ENCODE measurements around the gene FBXL19. TPM values are rescaled to one million over a fixed set of nuclear protein-coding genes. Genes with fewer than 3 reads are reported as not detected.

Gene FBXL19
- total and polyA plus RNA-seq, 9 of the 15 experiments (the other 6 are each of a cell fraction or from before 2014, with no cell fraction given): 0.13 to 48.0 (median 13.5) TPM; not detected in 1

- TF ChIP-seq ARID4B (CRISPR knock-in tag; IDR thresholded peaks at IDR 0.05): peak; percentile 45; the same call in 1 of the 2 replicates
- no peak for TF ChIP-seq CHCHD3 (CRISPR knock-in tag; IDR thresholded peaks at IDR 0.05)
- TF ChIP-seq PRDM10 (IDR thresholded peaks at IDR 0.05; ENCODE audit: partially characterized antibody): no peak
- TF ChIP-seq PHF20 (IDR thresholded peaks at IDR 0.05; ENCODE audit: partially characterized antibody): no peak
- no peak for TF ChIP-seq ZNF232 (CRISPR knock-in tag; IDR thresholded peaks at IDR 0.05)
- no peak for TF ChIP-seq PYGO2 (tag; IDR thresholded peaks at IDR 0.05)
- TF ChIP-seq NRF1 (conservative IDR thresholded peaks at IDR 0.05 in 1 of 2, IDR thresholded peaks at IDR 0.05 in 1 of 2): peak; percentile 65 to 67; a peak in 3 of 4 replicates
- TF ChIP-seq ESRRA (IDR thresholded peaks at IDR 0.05; ENCODE audit: borderline replicate concordance, low read depth): peak; percentile 68; the same call in 1 of the 2 replicates
- TF ChIP-seq MEF2D (tag; conservative IDR thresholded peaks at IDR 0.05; ENCODE audit: low read depth): no peak
- no peak for TF ChIP-seq ASH1L (IDR thresholded peaks at IDR 0.05; ENCODE audit: borderline replicate concordance, low read depth, partially characterized antibody)
- TF ChIP-seq SRSF9 (IDR thresholded peaks at IDR 0.05; ENCODE audit: borderline replicate concordance, low read depth, low read length): no peak
- no peak for TF ChIP-seq GTF3C2 (IDR thresholded peaks at IDR 0.05; ENCODE audit: borderline replicate concordance, extremely low read depth, insufficient read length)
- TF ChIP-seq ZBTB26 (CRISPR knock-in tag; IDR thresholded peaks at IDR 0.05): no peak
These were observed 26.5 kb downstream of the FBXL19 start (continued) for GRCh38 chr16:30949650-30950515.

Measured in K562 (cell line).